Suprapubic skin (tissue), 4 donors: ENCODE measurements around the gene LRRC2.

Experiments
- POLR2A ChIP-seq, 2 donors: fragments of 450-650 bp; IDR thresholded peaks; one replicate each; pipeline ENCODE4 v1.6.1; 2017; ENCODE audit warnings: antibody characterized with exemption in 2 of 2, mild to moderate bottlenecking in 2 of 2, moderate library complexity in 2 of 2
- POLR2AphosphoS5 ChIP-seq, 3 donors: sonication (generic); formaldehyde crosslinking; IDR thresholded peaks; one replicate each; pipeline ENCODE4 v1.6.1; 2017; ENCODE audit warnings: antibody characterized with exemption in 3 of 3

- TF ChIP-seq POLR2AphosphoS5 (IDR thresholded peaks at IDR 0.05) (peak in 1 of 3 donors; percentile 26), POLR2A (IDR thresholded peaks at IDR 0.05) (no peak)
Observed at GRCh38 chr3:46488735-46489361, 77.3 kb downstream of the LRRC2 start.
